Activated naive CD4-positive, alpha-beta T cell (primary cell): Measurements from ENCODE around the gene MOG.
A peak's percentile ranks its signal among the peaks of the same experiment; 100 is the strongest.

Experiments used
- DNase-seq, 4 experiments: peaks; one replicate each; lab custom pipeline; 2025; lab: John Stamatoyannopoulos, UW

Gene MOG

GRCh38 chr6:29656798-29657197 lies at the start of gene MOG:
Gene MOG (plus strand): TSS chr6:29657092. CDS start chr6:29657210, 118 bp downstream.
- no peak for DNase-seq

GRCh38 chr6:29608131-29608530 lies 48.8 kb upstream of the MOG start:
- no peak for DNase-seq

DNA sequence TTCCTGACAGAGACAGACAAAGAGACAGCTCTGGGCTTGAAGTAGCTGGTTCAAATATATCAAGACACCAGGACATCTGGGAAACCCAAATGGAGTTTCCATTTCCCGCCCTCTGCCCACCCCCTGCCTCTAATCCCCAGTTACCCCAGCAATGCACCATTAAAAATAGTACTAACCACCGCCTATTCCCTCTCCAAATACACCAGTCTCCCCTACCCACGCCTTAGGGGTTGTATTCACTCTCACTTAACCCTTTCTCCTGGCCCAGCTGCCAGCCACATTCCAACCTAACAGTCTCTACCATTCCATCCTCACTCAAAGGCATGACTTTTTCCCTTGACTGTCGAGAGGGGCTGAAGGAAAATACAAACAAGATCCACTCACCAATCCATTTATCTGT lies 46.4 kb upstream of the MOG start:
- DNase-seq, result no peak

DNA sequence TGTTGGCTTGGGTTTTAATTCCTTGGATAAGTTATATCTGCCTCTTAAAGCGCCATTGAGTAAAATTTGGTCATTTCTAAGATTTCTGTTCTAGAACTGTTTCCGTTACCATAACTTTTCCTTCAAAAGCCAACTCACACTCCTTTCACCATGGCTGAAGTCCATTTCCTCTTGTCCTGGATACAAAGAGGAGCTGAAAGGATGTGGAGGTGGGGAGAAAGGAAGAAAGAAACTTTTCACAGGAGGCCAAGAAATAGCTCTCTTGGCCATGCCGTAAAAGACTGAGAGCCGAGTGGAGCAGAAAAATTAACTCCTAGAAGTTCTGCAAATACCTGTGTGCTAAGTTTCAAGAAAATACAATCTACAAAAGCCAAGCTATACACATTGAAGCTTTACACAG lies 45.5 kb upstream of the MOG start:
- DNase-seq, result no peak

DNA sequence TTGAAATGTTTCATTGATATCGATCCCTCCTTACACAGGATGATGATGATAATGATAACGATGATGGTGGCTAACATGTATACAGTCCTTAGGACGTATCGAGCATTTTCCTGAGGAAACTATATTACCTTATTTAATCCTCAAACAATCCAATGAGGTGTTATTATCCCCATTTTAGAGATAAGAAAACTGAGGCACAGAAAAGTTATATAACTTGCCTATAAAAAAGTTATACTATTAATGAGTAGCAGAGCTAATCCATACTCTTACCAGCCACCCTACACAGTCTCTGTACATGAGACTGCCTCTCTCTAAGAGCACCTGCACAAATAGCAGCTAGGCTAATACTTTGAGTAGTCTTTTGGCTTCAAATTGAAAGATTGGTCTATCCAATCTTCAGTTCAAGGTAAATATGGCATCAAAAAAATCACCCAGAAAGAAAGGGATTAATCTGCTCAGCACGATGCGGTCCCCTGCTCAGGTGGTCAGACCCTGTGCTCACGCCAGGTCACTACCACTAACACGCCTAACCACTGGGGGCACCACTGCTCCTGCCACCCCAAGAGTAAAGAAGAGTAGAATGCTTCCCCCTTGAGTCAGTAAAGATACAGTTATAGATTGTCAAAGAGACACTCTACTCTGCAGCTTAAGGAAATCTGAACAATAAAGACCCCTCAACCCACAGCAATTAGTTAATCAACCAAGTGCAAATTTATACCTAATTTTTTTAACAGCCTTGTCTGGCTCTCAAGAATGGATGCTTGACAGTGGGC lies 38.9 kb upstream of the MOG start:
- DNase-seq, result no peak

DNA sequence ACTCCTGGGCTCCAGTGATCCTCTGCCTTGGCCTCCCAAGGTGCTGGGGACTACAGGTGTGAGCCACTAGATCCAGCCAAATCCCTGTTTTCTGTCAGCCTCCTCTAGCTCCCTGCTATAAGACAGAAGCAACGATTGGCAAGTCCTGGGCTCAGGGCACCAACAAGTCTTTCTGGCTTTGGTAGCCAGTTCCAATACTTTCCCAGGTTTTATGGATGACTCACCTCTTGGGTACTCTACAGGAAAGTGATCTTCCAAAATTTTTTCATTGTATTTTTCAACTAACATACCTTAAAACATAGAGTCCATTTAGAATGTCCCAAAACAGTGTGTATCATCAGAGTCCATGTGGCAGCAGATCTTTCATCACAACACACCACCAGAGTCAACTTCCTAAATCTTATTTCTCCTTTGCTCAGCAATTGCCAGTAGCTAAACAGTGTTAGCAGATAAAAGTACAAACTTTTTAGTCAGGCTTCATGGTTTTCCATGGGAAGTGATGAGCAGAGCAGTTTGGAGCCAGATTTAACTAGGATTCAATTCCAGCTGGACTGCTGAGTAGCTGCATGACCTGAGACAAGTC lies 37.2 kb upstream of the MOG start:
- DNase-seq, result no peak

DNA sequence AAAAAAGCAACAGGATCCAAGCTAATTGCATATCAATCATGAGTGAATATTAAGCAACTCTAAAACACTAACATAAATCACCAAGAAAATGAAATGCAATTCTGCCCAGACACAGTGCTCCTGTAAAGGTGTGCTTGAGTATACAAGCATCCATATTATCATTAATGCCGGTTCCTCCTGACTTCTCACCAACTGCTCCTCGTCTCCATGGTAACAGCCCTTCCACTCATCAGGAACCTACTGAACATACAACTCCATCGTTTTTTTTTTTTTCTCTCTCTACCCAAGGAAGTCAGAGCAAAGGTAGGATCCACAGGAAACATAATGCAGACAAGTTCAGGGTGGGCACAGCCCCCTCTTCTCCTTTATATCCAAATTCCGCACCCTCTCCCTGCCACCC lies 36.3 kb upstream of the MOG start:
- DNase-seq, result no peak

DNA sequence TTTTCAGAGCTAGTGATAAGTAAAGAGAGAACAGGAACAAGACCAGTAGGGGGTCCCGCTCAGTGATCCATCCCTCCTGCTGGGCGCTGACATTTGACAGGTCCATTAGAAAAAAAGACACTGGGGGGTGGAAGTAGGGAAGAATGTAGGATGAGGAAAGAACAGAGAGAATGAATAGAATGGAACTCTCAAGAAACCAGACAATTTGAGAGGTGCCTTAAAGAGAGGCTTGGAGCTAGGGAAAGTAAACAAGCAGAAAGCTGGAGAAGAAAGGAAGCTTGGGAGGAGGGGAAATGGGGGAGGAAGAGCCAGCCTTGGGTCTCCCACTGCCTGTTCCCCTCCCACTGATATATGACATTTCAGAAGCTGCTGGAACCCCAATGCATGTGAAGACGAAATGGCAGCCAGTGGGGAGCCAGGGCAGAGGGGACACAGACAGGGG lies 32.4 kb upstream of the MOG start:
- no peak for DNase-seq

DNA sequence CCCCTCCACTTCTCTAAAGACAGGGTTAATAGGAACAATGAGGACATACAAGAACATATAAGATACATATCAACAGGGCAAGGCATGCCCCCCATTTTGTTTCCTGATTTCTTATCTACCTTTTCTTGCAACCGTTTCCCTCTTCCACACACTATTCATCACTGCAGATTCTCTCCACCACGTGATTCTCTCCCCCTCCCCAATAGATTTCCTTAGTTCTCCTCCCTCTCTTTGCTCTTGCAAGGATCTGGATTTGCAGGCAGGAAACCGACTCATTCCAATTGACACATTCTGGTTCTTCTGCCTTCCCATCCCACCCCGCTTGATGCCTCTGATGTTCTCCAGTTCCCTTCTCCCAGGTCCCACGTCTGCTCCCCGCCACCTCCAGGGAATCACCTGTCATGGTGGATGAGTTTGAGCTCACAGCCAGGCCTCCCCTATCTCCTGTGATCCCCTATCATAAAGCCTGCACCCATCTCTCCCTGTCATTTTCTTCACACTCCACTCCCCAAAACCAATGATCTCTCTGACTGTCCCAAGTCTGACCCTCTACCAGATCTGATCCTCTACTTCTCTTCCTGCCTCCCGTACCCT lies 31.5 kb upstream of the MOG start:
- DNase-seq, result no peak

DNA sequence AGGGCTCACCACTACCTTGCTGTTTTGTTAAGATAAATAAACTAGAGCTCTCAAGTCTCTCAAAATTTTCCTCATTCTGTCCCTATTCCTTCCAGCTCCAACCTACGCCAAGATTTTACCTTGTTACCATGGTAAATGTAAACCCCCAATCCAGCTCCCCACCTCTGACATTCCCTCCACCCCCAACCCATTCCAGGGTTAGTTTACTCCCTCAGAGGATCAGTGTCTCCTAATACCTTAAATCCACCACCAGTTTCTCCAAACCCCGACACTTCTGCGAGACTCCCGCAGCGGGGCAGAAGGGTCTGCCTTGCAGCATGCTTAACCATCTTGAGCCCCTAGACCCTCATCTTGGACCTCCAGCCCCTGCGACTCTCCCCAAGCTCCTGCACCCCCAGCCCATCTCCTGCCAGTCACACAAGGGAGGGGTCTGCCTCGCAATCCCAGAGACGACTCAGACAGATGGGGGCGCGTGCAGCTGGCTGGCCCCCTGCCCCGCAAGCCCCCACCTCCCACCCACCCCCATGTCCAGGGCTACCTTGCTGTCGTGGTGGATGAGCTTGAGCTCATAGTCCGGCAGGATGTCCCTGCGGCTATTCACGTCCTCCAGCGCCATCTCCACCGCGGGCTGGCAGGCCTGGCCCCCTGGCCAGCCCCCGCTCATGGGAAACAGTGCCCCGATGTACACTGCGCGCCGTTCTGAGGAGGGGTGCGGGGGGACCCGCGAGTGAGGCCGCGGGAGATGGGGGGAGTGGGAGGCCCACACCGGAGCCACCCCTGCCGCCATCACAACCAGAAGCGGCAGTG lies 29.7 kb upstream of the MOG start:
- no peak for DNase-seq

- DNase-seq, result peak in 2 of 4 experiments; percentile 11 to 33
Observed at GRCh38 chr6:29627755-29628418, 29.0 kb upstream of the MOG start.

DNA sequence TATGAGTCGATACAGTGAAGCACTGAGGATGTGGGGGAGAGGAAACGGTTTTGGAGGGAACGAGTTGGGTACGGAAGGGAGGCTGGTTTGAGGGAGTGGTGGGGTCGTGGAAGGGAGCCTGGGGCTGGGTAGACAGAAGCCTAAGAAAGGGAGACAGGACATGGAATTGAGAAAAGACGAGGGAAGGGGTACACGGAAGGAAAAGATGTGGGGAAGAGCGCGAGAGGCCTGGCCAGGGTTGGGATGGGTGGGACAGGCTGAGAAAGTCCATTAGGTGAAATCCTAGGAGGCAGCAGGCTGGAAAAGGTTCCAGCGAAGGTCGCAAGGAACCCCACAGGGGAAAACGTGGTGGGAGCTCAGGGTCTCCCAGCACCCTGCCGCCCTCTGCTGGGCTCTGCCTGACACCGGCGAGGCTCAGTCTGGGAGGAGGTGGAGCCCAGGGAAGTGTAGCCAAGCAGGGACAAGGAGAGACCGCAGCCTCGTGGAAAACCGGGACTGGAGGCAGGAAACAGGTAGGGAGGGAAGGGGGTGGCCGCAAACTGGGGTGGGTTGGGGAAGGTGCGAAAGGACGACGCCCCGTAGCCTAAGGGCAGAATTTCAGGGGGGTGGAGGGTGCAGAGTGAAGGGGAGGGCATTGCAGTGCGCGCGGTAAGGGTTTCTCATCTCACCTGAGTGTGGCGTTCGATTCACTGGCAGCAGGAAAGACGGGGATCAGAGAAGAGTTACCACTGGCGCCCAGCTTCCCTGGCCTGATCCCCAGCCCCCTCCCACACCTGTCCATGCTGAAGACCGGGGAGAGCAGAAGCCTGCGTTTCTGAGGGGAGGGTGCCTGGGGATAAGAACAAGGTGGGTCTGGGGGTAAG lies 28.2 kb upstream of the MOG start:
- peak in 3 of 4 experiments; percentile 6 to 42 (median 9) for DNase-seq

DNA sequence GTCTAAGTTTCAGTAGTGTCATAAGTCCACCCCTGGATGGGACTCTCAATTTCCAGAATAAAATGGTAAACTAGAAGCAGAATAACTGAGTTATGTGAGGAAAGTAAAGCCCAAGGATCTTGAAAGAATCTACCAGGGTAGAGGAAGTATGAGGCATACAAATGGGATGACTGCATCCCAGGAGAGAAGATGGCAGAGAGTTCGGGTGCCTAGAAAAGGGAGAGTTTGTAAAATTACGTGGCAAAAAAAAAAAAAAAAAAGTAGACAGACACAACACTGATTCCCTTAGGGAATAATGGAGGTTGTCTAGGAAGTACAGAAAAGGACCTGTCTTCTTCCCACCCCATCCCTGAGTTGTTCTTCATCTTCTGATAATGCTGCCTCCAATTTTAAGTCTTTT lies 27.3 kb upstream of the MOG start:
- no peak for DNase-seq

DNA sequence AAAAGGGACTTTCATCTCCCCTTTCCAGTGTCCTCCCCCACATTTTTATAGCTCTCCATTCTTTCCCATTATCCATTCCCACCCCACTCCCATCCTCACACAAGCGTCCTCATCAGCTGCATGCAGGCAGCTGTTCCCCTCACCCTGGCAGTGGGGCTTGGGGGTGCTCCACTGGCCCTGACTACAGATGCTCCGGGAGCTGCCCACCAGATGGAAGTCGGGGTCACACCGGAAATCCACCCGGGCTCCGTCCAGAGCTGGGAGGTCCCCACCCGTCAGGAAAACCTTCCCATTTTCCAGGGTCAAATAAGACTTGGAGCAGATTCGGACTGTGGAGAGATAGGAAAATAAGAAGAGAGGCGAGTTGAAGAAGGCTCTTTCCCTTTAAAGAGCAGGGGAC lies 26.6 kb upstream of the MOG start:
- no peak for DNase-seq

DNA sequence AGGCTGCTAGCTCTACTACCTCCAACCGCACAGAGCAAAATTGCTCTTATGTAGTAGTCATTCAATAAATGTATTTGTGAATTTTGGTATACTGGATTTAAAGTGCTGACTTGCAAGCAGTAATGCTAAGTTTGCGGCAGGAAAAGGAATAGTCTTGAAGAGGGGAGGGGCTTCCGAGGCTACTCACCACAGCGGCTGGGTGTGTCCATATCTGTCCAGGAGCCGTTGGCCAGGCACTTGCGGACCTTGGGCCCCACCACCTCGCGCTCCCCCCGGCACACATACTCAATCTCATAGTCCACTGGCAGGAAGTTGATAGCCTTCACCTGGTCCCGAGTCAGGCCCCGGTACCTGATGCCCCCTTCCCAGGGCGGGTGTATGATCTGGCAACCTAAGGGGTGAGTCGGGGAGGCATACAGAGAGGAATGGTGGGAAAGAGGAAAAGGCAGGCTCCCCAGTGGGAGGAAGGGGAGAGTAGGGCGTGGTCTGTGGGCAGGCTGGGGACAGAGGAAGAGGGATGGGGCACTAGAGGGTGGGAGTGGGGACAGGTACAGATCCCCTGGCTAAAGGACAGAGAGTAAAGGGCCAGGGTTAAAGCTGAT lies 25.6 kb upstream of the MOG start:
- DNase-seq, result no peak

GRCh38 chr6:29631860-29632731 lies 24.8 kb upstream of the MOG start:
- DNase-seq, result peak in 2 of 4 experiments; percentile 45 to 66

DNA sequence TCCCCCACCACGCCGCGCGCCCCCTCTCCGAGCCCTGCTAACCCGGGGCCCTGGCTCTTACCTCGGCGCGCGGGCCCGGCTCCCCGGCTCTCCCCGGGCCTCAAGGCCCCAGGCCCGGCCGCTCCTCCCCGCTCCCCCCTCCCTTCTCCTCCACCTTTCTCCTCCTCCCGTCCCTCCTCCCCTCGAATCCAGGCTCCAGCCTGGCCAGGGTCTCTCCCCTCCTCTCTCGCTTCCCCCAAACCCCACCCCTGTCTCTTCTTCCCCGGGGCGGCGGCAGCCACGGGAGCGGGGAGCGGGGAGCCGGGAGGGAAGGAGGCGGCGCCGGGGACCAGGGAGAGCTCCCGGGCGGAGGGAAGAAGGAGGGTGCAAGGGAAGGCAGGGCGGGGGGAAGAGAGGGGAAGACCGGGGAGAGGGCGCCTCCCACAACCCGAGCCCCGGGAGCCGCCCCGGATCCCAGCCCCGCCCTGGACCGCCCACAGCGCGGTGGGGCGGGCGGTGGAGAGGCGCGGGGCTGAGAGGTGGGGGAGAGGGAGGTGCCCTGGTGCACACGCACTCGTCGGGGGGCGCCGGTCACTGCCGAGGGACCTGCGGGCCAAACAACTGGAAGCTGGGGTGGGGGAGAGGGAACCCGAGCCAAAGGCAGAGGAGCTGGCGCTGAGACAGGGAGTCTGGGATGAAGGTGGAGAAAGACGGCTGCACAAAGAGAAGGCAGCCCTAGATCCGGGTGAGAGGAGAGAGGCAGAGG lies 23.9 kb upstream of the MOG start, which contains the start of gene GABBR1:
GABBR1 (minus strand) TSS at position 395 of the 745 bp plus-strand sequence. CDS start 798 bp downstream, outside the sequence.
- peak in 3 of 4 experiments; percentile 18 to 66 (median 28) for DNase-seq

DNA sequence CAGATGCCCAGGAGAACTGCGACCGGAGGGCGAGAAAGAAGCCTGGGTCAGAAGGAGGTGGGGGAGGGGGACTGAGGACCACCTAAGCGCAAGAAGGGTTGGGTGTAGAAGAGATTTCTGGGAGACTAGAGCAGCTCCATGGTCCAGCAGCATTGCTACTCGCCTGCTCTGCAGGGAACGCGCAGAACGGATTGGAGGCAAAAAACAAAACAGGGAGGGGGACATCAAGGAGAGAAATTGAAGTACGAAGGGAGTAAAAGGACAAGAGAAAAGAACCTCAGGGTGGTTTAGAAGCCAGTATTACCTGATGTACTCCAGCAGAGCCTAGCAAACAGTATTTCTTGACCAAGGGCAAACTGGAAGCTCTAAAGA lies 23.4 kb upstream of the MOG start:
- no peak for DNase-seq

DNA sequence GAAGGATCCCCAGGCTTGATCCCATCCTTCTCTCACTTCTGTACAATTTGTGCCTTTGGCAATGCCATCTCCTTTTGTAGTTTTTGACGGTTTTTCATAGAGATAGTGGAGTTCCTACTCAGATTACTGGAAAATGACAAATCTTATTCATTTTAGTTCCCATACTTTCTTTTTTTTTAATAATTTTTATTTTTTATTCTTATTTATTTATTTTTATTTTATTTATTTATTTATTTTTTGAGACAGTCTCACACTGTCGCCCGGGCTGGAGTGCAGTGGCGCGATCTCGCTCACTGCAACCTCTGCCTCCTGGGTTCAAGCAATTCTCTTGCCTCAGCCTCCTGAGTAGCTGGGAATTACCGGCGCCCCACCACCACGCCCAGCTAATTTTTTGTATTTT lies 19.6 kb upstream of the MOG start:
- no peak for DNase-seq
